Gastrocnemius medialis (tissue), 4 donors: ENCODE data around the gene SORT1. TPM values are rescaled to one million over a fixed set of nuclear protein-coding genes. Genes with fewer than 3 reads are reported as not detected.

Experiments
- ATAC-seq, 2 donors: fragments of 150-250 bp; one replicate each; pipeline ENCODE4 v1.9.1; 2016
- DNase-seq, 2 donors: peaks; one replicate each; pipeline ENCODE4 v3.0.0-alpha.2; 2019
- H3K27ac ChIP-seq, 4 donors: fragments of 200-600 bp; sonication (generic); 1 replicate in 1 of 4; 2 replicates in 3 of 4; pipeline ENCODE4 v1.5.1; 2016 to 2018; ENCODE audit warnings: mild to moderate bottlenecking in 2 of 4, moderate library complexity in 1 of 4
- H3K27me3 ChIP-seq, 3 donors: fragments of 200-600 bp; sonication (generic) in 2 of 3; 1 replicate in 1 of 3; 2 replicates in 2 of 3; pipeline versions ENCODE4 v1.5.1 to v1.6.0; 2016 to 2019; ENCODE audit warnings: mild to moderate bottlenecking in 1 of 3, moderate library complexity in 1 of 3
- H3K36me3 ChIP-seq, 2 donors: fragments of 200-600 bp; sonication (generic) in 1 of 2; one replicate each; pipeline ENCODE4 v1.5.1; 2017 to 2018
- H3K4me1 ChIP-seq, 2 donors: fragments of 200-600 bp; sonication (generic) in 1 of 2; one replicate each; pipeline ENCODE4 v1.5.1; 2016 to 2017; ENCODE audit warnings: mild to moderate bottlenecking in 2 of 2
- H3K4me3 ChIP-seq, 4 donors: fragments of 200-600 bp; sonication (generic) in 3 of 4; 1 replicate in 1 of 4; 2 replicates in 3 of 4; pipeline ENCODE4 v1.5.1; 2016 to 2019; ENCODE audit warnings: mild to moderate bottlenecking in 2 of 4
- H3K9me3 ChIP-seq, 3 donors: fragments of 200-600 bp; sonication (generic) in 2 of 3; 1 replicate in 1 of 3; 2 replicates in 2 of 3; pipeline ENCODE4 v1.5.1; 2016 to 2019
- POLR2A ChIP-seq, 2 donors: fragments of 450-650 bp; IDR thresholded peaks; one replicate each; pipeline ENCODE4 v1.6.1; 2017; ENCODE audit warnings: antibody characterized with exemption in 2 of 2, mild to moderate bottlenecking in 2 of 2, moderate library complexity in 2 of 2
- in situ Hi-C, 4 donors: fragments of 200-750 bp; cut with MboI; loops; one replicate each; pipeline versions ENCODE4 v1.15.0 to v1.8.0; 2017; ENCODE audit warnings: low sequenced_read_pairs in 4 of 4
- intact Hi-C: fragments of 100-400 bp; cut with DNase I; formaldehyde crosslinking; loops from one replicate; pipeline ENCODE4 v1.15.1; 2023; ENCODE audit warnings: low total_unique reads
- total RNA-seq, 4 donors: library from RNA; depleted of rRNA; stranded (reverse); fragments of >200 nt; gene quantifications; one replicate each; pipeline versions ENCODE4 v1.1.0 to v1.2.3, GENCODE V29; 2016
- TF ChIP-seq, protein P1 (sequence below), 5 experiments: fragments of 450-650 bp in 3 of 5; fragments of 200-600 bp in 2 of 5; sonication (generic) in 2 of 5; IDR thresholded peaks in 4 of 5; conservative IDR thresholded peaks in 1 of 5; 1 replicate in 4 of 5; 2 replicates in 1 of 5; pipeline ENCODE4 v1.5.1; 2016 to 2019; ENCODE audit warnings: antibody characterized with exemption in 5 of 5, mild to moderate bottlenecking in 3 of 5, moderate library complexity in 3 of 5

SORT1 gene
- total RNA-seq, 4 donors from 2014 or later = 93.7 to 226 (median 190) TPM

DNA sequence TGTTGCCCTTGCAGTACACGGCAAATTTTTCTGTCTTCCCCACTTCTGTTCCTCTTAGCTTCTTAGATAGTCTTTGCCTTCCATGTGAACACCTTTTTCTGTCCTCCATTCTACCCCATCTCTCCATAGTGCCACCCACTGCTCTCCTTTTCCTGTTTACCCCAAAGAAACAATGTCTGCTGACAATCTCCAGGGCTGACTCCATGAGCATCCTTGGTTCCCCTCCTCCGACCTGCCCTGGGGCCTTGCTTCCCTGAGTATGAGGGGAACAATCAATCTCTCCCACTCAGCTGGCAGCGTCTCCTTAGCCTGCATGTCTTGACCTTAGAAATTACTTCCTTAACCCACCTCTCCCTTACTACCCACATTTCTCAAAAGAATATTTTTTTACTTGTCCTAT lies 78.6 kb downstream of the SORT1 start:
- ATAC-seq (no peak), DNase-seq (no peak)
- peaks cover 0 to 3% of the 10 kb centered on the region in 2 donors for H3K4me1 ChIP-seq
- intact Hi-C loops (no loop called here), in situ Hi-C loops (no loop called here)
- H3K36me3 ChIP-seq = peaks cover 0 to 99% of the 10 kb centered on the region in 2 donors
- TF ChIP-seq, protein P1, sequence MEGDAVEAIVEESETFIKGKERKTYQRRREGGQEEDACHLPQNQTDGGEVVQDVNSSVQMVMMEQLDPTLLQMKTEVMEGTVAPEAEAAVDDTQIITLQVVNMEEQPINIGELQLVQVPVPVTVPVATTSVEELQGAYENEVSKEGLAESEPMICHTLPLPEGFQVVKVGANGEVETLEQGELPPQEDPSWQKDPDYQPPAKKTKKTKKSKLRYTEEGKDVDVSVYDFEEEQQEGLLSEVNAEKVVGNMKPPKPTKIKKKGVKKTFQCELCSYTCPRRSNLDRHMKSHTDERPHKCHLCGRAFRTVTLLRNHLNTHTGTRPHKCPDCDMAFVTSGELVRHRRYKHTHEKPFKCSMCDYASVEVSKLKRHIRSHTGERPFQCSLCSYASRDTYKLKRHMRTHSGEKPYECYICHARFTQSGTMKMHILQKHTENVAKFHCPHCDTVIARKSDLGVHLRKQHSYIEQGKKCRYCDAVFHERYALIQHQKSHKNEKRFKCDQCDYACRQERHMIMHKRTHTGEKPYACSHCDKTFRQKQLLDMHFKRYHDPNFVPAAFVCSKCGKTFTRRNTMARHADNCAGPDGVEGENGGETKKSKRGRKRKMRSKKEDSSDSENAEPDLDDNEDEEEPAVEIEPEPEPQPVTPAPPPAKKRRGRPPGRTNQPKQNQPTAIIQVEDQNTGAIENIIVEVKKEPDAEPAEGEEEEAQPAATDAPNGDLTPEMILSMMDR (IDR thresholded peaks at IDR 0.05 in 4 of 5, conservative IDR thresholded peaks at IDR 0.05 in 1 of 5) = no peak
- no peak overlapping the region for H3K4me3 ChIP-seq
- no peaks in the 10 kb centered on the region for H3K27me3 ChIP-seq
- H3K9me3 ChIP-seq = no peaks in the 10 kb centered on the region
- peak overlapping the region in 1 of 4 donors; percentile 58 for H3K27ac ChIP-seq

DNA sequence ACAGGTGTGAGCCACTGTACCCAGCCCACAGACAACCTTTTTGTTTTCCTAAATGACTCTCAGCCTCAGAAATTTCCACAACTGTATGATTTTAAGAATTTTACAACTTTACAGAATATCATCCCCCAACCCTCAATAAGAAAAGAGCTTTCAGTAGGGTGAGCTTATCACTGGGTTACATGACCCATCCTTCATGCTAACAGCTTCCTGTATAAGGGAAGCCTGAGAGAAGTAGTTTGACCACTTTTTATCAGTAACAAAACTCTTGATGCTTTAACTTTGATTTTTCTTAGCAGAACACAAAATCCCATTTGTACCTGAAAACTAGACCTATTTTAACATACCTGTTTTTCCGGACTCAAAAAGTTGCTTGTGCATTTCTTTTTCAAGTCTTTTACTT lies 81.2 kb downstream of the SORT1 start:
- H3K27me3 ChIP-seq = no peaks in the 10 kb centered on the region
- no peak for ATAC-seq
- peaks cover 9 to 14% of the 10 kb centered on the region in 2 donors for H3K4me1 ChIP-seq
- TF ChIP-seq POLR2A (IDR thresholded peaks at IDR 0.05) = no peak
- TF ChIP-seq, protein P1 (IDR thresholded peaks at IDR 0.05 in 4 of 5, conservative IDR thresholded peaks at IDR 0.05 in 1 of 5) = no peak
- no peak overlapping the region for H3K4me3 ChIP-seq
- intact Hi-C loops = no loop called here
- peak overlapping the region in 1 of 4 donors; percentile 29 for H3K27ac ChIP-seq
- no peak for DNase-seq
- no peaks in the 10 kb centered on the region for H3K9me3 ChIP-seq
- in situ Hi-C loops = no loop called here
- peaks cover 0 to 99% of the 10 kb centered on the region in 2 donors for H3K36me3 ChIP-seq

DNA sequence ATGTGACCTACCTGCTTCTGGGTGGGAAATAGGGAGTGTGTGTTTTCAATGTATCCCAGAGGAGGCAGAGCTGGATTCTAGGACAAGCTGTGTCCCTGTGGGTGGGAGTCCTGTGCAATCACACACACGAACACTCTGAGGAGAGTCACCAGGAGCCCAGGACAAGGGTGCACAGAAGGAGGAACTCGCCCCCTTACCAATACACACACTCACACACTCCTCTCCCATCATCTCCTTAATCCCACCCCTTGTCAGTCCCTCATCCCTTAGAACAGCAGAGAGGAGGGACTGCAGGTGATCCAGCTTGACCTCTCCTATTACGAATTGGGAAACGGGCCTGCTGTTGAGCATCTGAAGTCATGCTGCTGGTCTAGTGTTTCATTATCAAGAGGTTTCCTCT lies 82.4 kb downstream of the SORT1 start:
- H3K4me1 ChIP-seq = peaks cover 9 to 14% of the 10 kb centered on the region in 2 donors
- intact Hi-C loops = no loop called here

DNA sequence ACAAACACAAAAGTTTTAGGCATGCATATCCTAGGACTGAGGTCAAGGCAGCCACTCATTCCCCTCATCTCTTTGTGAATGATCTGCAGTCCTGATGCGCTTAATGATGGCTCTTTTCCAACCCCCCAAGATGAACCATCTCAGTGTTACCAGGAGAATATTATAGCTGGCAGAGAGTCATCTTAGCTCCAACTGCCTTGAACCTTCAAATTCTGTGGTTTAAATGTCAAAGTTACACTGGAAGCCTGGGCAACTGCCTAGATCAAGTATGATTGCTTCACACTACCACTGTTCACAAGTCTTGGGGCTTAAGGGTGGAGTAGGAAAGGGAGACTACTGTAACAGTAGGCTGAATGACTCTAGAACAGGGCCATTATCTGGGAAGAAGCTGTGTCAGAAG lies 82.9 kb downstream of the SORT1 start:
- no peaks in the 10 kb centered on the region for H3K9me3 ChIP-seq
- no peak overlapping the region for H3K4me3 ChIP-seq
- intact Hi-C loops (no loop called here), in situ Hi-C loops (no loop called here)
- H3K27me3 ChIP-seq = no peaks in the 10 kb centered on the region
- peaks cover 9 to 14% of the 10 kb centered on the region in 2 donors for H3K4me1 ChIP-seq
- H3K36me3 ChIP-seq = peaks cover 0 to 99% of the 10 kb centered on the region in 2 donors
- TF ChIP-seq POLR2A (IDR thresholded peaks at IDR 0.05) = no peak
- TF ChIP-seq, protein P1 (IDR thresholded peaks at IDR 0.05 in 4 of 5, conservative IDR thresholded peaks at IDR 0.05 in 1 of 5) = no peak
- ATAC-seq = peak in 1 of 2 donors; percentile 6
- peak overlapping the region in 2 of 4 donors; percentile 23 to 35 for H3K27ac ChIP-seq
- no peak for DNase-seq

More for the DNA sequence above, 82.4 kb downstream of the SORT1 start:
- no peak for TF ChIP-seq POLR2A (IDR thresholded peaks at IDR 0.05)
- TF ChIP-seq, protein P1 (IDR thresholded peaks at IDR 0.05 in 4 of 5, conservative IDR thresholded peaks at IDR 0.05 in 1 of 5) = no peak
- Histone ChIP-seq H3K9me3 (no peaks in the 10 kb centered on the region), H3K4me3 (no peak overlapping the region), H3K27ac (peak overlapping the region in 2 of 4 donors; percentile 23 to 35), H3K27me3 (no peaks in the 10 kb centered on the region), H3K36me3 (peaks cover 0 to 99% of the 10 kb centered on the region in 2 donors)
- ATAC-seq = no peak
- in situ Hi-C loops = no loop called here
- no peak for DNase-seq
